Ishikawa (cell line): ENCODE data around the gene IL17RC.
A peak's percentile ranks its signal among the peaks of the same experiment; 100 is the strongest.

Experiments
- CEBPB ChIP-seq: IDR thresholded peaks from 2 replicates; pipeline ENCODE4 v1.6.1; 2012
- CREB1 ChIP-seq: IDR thresholded peaks from 2 replicates; pipeline ENCODE4 v1.6.1; 2012; ENCODE audit warnings: low read depth
- EGR1 ChIP-seq: IDR thresholded peaks from 2 replicates; pipeline ENCODE4 v1.6.1; 2012
- EP300 ChIP-seq: IDR thresholded peaks from 2 replicates; pipeline ENCODE4 v1.6.1; 2012; ENCODE audit warnings: borderline replicate concordance
- FOXM1 ChIP-seq: IDR thresholded peaks from 2 replicates; pipeline ENCODE4 v1.6.1; 2012; ENCODE audit warnings: low read depth, borderline replicate concordance
- NFIC ChIP-seq: IDR thresholded peaks from 2 replicates; pipeline ENCODE4 v1.6.1; 2012
- RAD21 ChIP-seq: IDR thresholded peaks from 2 replicates; pipeline ENCODE4 v1.6.1; 2012; ENCODE audit warnings: low read depth
- TAF1 ChIP-seq: IDR thresholded peaks from 2 replicates; pipeline ENCODE4 v1.6.1; 2012; ENCODE audit warnings: low read depth, mild to moderate bottlenecking
- TCF12 ChIP-seq: IDR thresholded peaks from 2 replicates; pipeline ENCODE4 v1.6.1; 2012; ENCODE audit warnings: low read depth
- TEAD4 ChIP-seq: IDR thresholded peaks from 2 replicates; pipeline ENCODE4 v1.6.1; 2012
- YY1 ChIP-seq: IDR thresholded peaks from 2 replicates; pipeline ENCODE4 v1.6.1; 2012; ENCODE audit warnings: low read depth
- ZBTB7A ChIP-seq: IDR thresholded peaks from 2 replicates; pipeline ENCODE4 v1.6.1; 2012; ENCODE audit warnings: low read depth
- TF ChIP-seq, protein P1 (sequence below): IDR thresholded peaks from 2 replicates; pipeline ENCODE4 v1.6.1; 2012
- TF ChIP-seq, protein P2 (sequence below): IDR thresholded peaks from 2 replicates; pipeline ENCODE4 v1.6.1; 2012; ENCODE audit warnings: low read depth, mild to moderate bottlenecking
- TF ChIP-seq, protein P3 (sequence below): IDR thresholded peaks from 2 replicates; pipeline ENCODE4 v1.6.1; 2012

IL17RC gene, protein sequence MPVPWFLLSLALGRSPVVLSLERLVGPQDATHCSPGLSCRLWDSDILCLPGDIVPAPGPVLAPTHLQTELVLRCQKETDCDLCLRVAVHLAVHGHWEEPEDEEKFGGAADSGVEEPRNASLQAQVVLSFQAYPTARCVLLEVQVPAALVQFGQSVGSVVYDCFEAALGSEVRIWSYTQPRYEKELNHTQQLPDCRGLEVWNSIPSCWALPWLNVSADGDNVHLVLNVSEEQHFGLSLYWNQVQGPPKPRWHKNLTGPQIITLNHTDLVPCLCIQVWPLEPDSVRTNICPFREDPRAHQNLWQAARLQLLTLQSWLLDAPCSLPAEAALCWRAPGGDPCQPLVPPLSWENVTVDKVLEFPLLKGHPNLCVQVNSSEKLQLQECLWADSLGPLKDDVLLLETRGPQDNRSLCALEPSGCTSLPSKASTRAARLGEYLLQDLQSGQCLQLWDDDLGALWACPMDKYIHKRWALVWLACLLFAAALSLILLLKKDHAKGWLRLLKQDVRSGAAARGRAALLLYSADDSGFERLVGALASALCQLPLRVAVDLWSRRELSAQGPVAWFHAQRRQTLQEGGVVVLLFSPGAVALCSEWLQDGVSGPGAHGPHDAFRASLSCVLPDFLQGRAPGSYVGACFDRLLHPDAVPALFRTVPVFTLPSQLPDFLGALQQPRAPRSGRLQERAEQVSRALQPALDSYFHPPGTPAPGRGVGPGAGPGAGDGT

DNA sequence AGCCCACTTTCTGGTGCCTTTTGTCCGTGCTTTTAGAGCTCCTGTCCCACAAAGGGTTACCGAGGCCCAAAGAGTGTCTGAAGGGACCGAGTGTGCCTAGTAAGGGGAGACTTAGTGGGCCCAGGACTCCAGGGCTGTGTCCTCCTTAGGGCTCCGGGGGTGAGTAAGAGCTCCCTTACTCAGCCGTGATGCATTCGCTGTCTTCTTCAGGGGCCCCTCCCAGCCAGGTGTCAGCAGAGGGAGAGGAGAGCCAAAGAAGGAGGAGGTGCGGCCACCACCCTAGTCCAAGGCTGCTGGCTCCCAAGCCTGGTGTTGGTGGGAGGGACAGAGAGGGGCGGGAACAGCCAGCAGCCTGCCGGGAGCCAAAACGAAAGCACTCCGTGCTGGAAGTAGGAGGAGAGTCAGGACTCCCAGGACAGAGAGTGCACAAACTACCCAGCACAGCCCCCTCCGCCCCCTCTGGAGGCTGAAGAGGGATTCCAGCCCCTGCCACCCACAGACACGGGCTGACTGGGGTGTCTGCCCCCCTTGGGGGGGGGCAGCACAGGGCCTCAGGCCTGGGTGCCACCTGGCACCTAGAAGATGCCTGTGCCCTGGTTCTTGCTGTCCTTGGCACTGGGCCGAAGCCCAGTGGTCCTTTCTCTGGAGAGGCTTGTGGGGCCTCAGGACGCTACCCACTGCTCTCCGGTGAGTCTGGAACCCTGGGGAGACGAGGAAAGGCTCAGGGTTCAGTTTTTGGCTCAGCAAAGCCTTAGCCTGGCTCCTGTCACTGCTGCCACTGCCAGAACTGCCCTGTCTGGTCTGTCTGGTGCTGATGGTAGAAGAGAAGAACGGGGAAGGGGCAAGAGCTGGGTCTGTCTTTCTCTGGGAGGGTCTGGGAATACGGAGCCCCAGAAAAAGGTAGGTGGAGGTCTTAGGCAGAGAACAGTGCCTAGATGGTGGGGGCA, at the start of gene IL17RC:
IL17RC (plus strand) TSS at position 365 of the 947 bp plus-strand sequence; CDS start at position 583, 218 bp downstream.
- TF ChIP-seq EGR1 (no peak), EP300 (no peak), TAF1 (peak; percentile 4; the same call in 1 of the 2 replicates)
- TF ChIP-seq, protein P1, sequence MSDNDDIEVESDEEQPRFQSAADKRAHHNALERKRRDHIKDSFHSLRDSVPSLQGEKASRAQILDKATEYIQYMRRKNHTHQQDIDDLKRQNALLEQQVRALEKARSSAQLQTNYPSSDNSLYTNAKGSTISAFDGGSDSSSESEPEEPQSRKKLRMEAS, result peak; percentile 30; the same call in 1 of the 2 replicates

DNA sequence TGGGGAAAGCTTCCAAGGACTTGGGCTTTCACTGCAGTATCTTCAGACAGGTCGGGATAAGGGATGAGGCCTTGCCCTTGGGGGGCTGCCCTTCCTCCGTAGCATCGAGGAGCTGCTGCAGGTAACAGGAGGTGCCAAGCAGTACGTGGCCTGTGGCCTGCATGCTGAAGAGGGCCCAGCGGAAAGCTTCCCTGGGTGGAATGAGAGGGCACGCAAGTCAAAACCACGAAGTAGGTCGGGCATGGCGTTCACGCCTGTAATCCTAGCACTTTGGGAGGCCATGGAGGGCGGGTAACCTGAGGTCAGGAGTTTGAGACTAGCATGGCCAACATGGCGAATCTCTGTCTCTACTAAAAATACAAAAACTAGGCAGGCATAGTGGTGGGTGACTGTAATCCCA, 49.8 kb upstream of the IL17RC start:
- TF ChIP-seq, protein P1, result no peak
- TF ChIP-seq EP300 (no peak), ZBTB7A (no peak)

DNA sequence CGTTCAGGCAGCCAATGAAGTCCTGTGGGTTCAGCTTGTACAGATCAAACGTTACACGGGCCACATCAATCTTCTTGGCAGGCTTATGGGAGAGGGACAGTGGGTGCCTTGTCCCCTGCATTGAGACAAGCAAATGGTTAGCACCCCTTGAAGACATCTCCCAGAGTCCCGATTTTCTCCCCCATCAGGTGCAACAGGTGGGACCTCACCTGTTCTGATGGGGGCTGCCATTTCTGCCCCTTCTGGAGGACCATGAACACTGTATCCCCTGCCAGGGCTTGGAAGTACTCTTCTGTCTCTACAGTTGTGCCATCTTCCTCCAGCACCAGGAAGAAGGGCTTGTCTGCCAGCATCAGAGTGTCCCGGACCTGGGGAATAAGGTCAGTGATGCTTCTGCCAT, 46.9 kb upstream of the IL17RC start:
- TF ChIP-seq ZBTB7A (no peak), EP300 (no peak), EGR1 (no peak), YY1 (no peak), TAF1 (no peak), CREB1 (no peak), NFIC (no peak), TEAD4 (no peak), CEBPB (no peak), RAD21 (no peak)
- TF ChIP-seq, protein P2, sequence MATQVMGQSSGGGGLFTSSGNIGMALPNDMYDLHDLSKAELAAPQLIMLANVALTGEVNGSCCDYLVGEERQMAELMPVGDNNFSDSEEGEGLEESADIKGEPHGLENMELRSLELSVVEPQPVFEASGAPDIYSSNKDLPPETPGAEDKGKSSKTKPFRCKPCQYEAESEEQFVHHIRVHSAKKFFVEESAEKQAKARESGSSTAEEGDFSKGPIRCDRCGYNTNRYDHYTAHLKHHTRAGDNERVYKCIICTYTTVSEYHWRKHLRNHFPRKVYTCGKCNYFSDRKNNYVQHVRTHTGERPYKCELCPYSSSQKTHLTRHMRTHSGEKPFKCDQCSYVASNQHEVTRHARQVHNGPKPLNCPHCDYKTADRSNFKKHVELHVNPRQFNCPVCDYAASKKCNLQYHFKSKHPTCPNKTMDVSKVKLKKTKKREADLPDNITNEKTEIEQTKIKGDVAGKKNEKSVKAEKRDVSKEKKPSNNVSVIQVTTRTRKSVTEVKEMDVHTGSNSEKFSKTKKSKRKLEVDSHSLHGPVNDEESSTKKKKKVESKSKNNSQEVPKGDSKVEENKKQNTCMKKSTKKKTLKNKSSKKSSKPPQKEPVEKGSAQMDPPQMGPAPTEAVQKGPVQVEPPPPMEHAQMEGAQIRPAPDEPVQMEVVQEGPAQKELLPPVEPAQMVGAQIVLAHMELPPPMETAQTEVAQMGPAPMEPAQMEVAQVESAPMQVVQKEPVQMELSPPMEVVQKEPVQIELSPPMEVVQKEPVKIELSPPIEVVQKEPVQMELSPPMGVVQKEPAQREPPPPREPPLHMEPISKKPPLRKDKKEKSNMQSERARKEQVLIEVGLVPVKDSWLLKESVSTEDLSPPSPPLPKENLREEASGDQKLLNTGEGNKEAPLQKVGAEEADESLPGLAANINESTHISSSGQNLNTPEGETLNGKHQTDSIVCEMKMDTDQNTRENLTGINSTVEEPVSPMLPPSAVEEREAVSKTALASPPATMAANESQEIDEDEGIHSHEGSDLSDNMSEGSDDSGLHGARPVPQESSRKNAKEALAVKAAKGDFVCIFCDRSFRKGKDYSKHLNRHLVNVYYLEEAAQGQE, result no peak
- TF ChIP-seq, protein P3, sequence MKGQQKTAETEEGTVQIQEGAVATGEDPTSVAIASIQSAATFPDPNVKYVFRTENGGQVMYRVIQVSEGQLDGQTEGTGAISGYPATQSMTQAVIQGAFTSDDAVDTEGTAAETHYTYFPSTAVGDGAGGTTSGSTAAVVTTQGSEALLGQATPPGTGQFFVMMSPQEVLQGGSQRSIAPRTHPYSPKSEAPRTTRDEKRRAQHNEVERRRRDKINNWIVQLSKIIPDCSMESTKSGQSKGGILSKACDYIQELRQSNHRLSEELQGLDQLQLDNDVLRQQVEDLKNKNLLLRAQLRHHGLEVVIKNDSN, result no peak
- TF ChIP-seq, protein P1, result no peak

DNA sequence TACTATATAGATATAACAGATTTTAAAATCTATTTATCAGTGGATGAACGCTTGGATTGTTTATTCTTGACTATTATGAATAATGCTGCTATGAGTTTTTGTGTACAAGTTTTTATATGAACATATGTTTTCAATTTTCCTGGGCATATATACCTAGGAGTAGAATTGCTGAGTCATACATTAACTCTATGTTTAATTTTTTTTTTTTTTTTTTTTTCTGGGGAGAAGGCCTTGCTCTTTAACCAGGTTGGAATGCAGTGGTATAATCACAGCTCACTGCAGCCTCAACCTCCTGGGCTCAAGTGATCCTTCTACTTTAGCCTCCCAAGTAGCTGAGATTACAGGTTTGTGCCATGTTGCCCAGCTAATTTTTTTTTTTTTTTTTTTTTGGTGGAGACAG, 45.9 kb upstream of the IL17RC start:
- TF ChIP-seq EGR1 (no peak), EP300 (no peak), NFIC (no peak), ZBTB7A (no peak), TAF1 (no peak), YY1 (no peak)
- TF ChIP-seq, protein P1, result no peak
- TF ChIP-seq, protein P2, result no peak

DNA sequence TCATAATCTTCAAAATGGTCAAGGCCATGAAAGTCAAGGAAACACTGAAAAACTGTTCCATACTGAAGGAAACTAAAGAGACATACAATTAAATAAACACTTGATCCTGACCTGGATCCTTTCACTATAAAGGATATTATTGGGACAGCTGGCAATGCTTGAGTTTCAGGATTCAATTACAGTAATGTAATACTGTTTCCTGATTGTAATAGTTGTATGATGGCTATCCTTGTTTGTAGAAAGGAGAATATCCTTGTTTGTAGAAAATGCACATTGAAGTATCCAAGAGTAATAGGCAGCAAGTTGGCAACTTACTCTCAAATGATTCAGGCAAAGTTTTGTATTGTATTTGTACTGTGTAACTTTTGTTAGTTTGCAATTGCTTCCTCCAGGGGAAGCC, 41.5 kb upstream of the IL17RC start:
- TF ChIP-seq FOXM1, result no peak
- no peak for TF ChIP-seq YY1
- TF ChIP-seq EP300, result no peak
- TF ChIP-seq TEAD4, result no peak
- no peak for TF ChIP-seq TAF1
- no peak for TF ChIP-seq CREB1
- no peak for TF ChIP-seq NFIC
- TF ChIP-seq, protein P3, result no peak
- no peak for TF ChIP-seq RAD21
- TF ChIP-seq TCF12, result no peak
- TF ChIP-seq CEBPB, result no peak
- no peak for TF ChIP-seq ZBTB7A
- no peak for TF ChIP-seq EGR1
- TF ChIP-seq, protein P2, result no peak
- TF ChIP-seq, protein P1, result no peak
